Prostate gland (tissue), 2 donors: ENCODE results near the gene GPC5.

Experiments
- CTCF ChIP-seq, 4 experiments: fragments of 200-600 bp in 2 of 4; fragments of 450-650 bp in 2 of 4; sonication (generic) in 2 of 4; IDR thresholded peaks; 1 replicate in 3 of 4; 2 replicates in 1 of 4; pipeline ENCODE4 v1.5.1; 2016 to 2019; ENCODE audit warnings: antibody characterized with exemption in 4 of 4, mild to moderate bottlenecking in 2 of 4, moderate library complexity in 2 of 4
- POLR2A ChIP-seq: fragments of 450-650 bp; IDR thresholded peaks from one replicate; pipeline ENCODE4 v1.6.1; 2016; ENCODE audit warnings: antibody characterized with exemption, mild to moderate bottlenecking

DNA sequence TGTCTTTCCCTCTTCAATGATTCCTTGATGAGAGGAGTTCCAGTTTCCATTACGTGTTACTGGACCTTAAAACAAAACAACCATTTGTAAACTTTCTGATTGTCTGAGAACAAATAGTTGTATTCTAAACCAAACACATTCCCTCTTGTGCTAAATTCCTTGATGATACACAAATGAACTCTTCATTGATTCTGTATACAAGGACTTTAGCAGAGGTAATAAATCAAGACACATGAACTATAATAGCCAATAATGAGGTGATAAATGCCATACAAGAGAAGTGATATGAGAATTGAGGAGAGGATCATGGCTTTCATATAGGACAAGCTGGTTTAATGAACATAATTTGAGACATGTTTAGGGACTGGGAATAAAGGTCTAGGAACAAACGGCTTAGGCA lies 13.5 kb upstream of the GPC5 start:
- no peak for TF ChIP-seq CTCF (IDR thresholded peaks at IDR 0.05)
- TF ChIP-seq POLR2A = no peak
